H1 (cell line): ENCODE results near the gene GIMAP5. TPM values are rescaled to one million over a fixed set of nuclear protein-coding genes. Genes with fewer than 3 reads are reported as not detected.

Source experiments
- CHD7 ChIP-seq: fragments of 300-600 bp; sonication (generic); IDR thresholded peaks from 2 replicates; pipeline ENCODE4 v1.7.1; 2012; ENCODE audit warnings: low read length, moderate library complexity, mild to moderate bottlenecking, inconsistent platforms; ENCODE audit not compliant: insufficient replicate concordance
- KDM5A ChIP-seq: fragments of 200-600 bp; IDR thresholded peaks from 2 replicates; pipeline ENCODE4 v1.7.1; 2012; ENCODE audit warnings: mild to moderate bottlenecking, low read length, inconsistent platforms, mixed read lengths
- POLR2AphosphoS5 ChIP-seq: IDR thresholded peaks from 2 replicates; pipeline ENCODE4 v1.6.1; 2011; ENCODE audit warnings: low read depth, low read length
- RBBP5 ChIP-seq: IDR thresholded peaks from 2 replicates; pipeline ENCODE4 v1.7.1; 2012; ENCODE audit warnings: low read depth, mild to moderate bottlenecking, inconsistent platforms, low read length, moderate library complexity, borderline replicate concordance
- TAF1 ChIP-seq: IDR thresholded peaks from 2 replicates; pipeline ENCODE4 v1.6.1; 2011; ENCODE audit warnings: mild to moderate bottlenecking, low read depth, low read length
- polyA plus RNA-seq, 7 experiments: library from polyadenylated mRNA; depleted of rRNA in 3 of 7; stranded (reverse) in 5 of 7; unstranded in 2 of 7; fragments of >200 nt in 5 of 7; fragments of 200-250 nt in 2 of 7; gene quantifications; 1 replicate in 5 of 7; 2 replicates in 1 of 7; 4 replicates in 1 of 7; pipeline versions ENCODE4 v1.2.1 to v1.2.3, GENCODE V29; 2011 to 2013; ENCODE audit warnings: missing spikeins in 2 of 7, mixed read lengths in 2 of 7
- total RNA-seq: library from RNA; stranded (reverse); fragmentation: NEBNext Ultra II Directional; extraction: Animal tissue kit (Norgen Biotek cat#: 25700); gene quantifications from 2 replicates; pipeline ENCODE4 v1.2.1, GENCODE V29; 2021
- TF ChIP-seq, protein P1 (sequence below): IDR thresholded peaks from 2 replicates; pipeline ENCODE4 v1.6.1; 2011; ENCODE audit warnings: low read length, improper control_type of control experiment

GIMAP5 gene
- total and polyA plus RNA-seq, 2 of the 8 experiments (the other 6 are each of a cell fraction or from before 2014, with no cell fraction given) = not detected

GRCh38 chr7:150766334-150766709 lies 29.1 kb downstream of the GIMAP5 start (continued):
- TF ChIP-seq CHD7 (no peak), POLR2AphosphoS5 (no peak), KDM5A (no peak), RBBP5 (no peak), TAF1 (no peak)
- TF ChIP-seq, protein P1, sequence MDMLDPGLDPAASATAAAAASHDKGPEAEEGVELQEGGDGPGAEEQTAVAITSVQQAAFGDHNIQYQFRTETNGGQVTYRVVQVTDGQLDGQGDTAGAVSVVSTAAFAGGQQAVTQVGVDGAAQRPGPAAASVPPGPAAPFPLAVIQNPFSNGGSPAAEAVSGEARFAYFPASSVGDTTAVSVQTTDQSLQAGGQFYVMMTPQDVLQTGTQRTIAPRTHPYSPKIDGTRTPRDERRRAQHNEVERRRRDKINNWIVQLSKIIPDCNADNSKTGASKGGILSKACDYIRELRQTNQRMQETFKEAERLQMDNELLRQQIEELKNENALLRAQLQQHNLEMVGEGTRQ = no peak
